Psoas muscle (tissue), 8 donors: Measurements from ENCODE around the gene CELF4. TPM values are rescaled to one million over a fixed set of nuclear protein-coding genes. Genes with fewer than 3 reads are reported as not detected.

Experiments
- ATAC-seq, 4 donors: fragments of 200-7000 bp; cut with Tn5 transposase; one replicate each; pipeline ENCODE4 v1.9.1; 2020; ENCODE audit warnings: moderate library complexity in 3 of 4, mild to moderate bottlenecking in 2 of 4
- DNase-seq, 2 donors: peaks; one replicate each; pipeline ENCODE4 v3.0.0-alpha.2; 2020
- H3K27ac ChIP-seq: fragments of 200-600 bp; one replicate; pipeline ENCODE4 v1.8.0; 2022
- H3K27me3 ChIP-seq, 3 donors: fragments of 200-600 bp in 1 of 3; one replicate each; pipeline versions ENCODE4 v1.6.1 to v1.8.0; 2013 to 2022; ENCODE audit warnings: low read length in 2 of 3, mild to moderate bottlenecking in 2 of 3, moderate library complexity in 1 of 3; ENCODE audit not compliant: insufficient read depth in 3 of 3
- H3K36me3 ChIP-seq, 2 donors: fragments of 200-600 bp in 1 of 2; one replicate each; pipeline versions ENCODE4 v1.6.1 to v1.8.0; 2013 to 2022; ENCODE audit warnings: low read depth in 1 of 2, mild to moderate bottlenecking in 1 of 2, moderate library complexity in 1 of 2; ENCODE audit not compliant: insufficient read depth in 1 of 2
- H3K4me1 ChIP-seq: fragments of 200-600 bp; one replicate; pipeline ENCODE4 v1.8.0; 2022
- H3K4me3 ChIP-seq: fragments of 200-600 bp; one replicate; pipeline ENCODE4 v1.8.0; 2022; ENCODE audit warnings: mild to moderate bottlenecking
- H3K9me3 ChIP-seq: fragments of 200-600 bp; one replicate; pipeline ENCODE4 v1.8.0; 2022
- WGBS, 3 donors: extraction: QIAGEN DNeasy Blood & Tissue Kit; methylation state at CpG; one replicate each; pipeline versions ENCODE4 v1.1.6 to v1.1.7; 2013; 5-methylcytosine and 5-hydroxymethylcytosine counted together
- intact Hi-C, 2 donors: fragments of 100-400 bp; cut with DNase I; formaldehyde crosslinking; loops; one replicate each; pipeline versions ENCODE4 v1.11.0 to v1.14.2; 2022
- polyA plus RNA-seq, 3 donors: library from polyadenylated mRNA; stranded (reverse); fragments of 200-250 nt; gene quantifications; one replicate each; pipeline ENCODE4 v1.2.3, GENCODE V29; 2013
- total RNA-seq, 4 donors: library from RNA; stranded (reverse); fragmentation: NEBNext Ultra II Directional in 2 of 4; extraction: Animal tissue kit (Norgen Biotek cat#: 25700) in 2 of 4; gene quantifications; one replicate each; pipeline versions ENCODE4 v1.2.1 to v1.2.4, GENCODE V29; 2021 to 2023
- TF ChIP-seq, protein P1 (sequence below): fragments of 200-600 bp; IDR thresholded peaks from one replicate; pipeline ENCODE4 v1.8.0; 2022; ENCODE audit warnings: antibody characterized with exemption
- donor health status: healthy with polysubstance abuse.
- donor health status: DM: no; HTN: no; CAD: no; lungs with moderate emphysema.
- donor health status: Bipolar disorder and iron deficiency.
- donor health status: healthy.
- donor health status: DM: yes; HTN: yes; CAD: no.
- donor health status: DM: no; HTN: no; CAD: no.
- donor health status: DM: no; HTN: no; CAD: no.
- donor health status: DM: yes; HTN: yes; CAD: no.

The CELF4 gene
- total and polyA plus RNA-seq, 7 donors: 0.17 to 0.28 (median 0.17) TPM; not detected in 3

DNA sequence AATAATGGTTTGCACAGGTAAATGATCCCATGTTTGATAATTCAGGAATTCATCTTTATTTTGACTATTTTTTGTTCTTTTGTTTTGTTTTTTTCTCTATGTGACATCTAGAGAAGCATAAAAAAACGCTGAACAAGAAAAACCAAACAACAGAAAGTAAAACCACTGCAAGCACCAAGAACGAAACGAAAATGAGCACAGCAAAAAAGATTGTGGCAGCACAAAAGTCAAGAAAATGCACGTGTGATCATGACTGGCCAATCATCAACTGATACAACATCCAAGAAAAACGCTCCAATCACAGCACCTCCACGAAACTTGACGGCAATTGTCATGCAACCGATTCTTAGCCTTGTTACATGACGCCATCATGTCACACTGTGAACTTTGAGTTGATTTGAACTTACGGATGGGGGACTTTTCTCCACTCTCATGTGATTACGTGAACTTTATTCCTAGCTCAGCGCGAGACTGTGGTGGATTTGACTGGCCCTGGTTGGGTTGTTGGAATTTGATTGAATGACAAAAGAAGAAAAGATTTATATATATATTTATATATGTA is 318.7 kb downstream of the CELF4 start:
- intact Hi-C loops: no loop called here

DNA sequence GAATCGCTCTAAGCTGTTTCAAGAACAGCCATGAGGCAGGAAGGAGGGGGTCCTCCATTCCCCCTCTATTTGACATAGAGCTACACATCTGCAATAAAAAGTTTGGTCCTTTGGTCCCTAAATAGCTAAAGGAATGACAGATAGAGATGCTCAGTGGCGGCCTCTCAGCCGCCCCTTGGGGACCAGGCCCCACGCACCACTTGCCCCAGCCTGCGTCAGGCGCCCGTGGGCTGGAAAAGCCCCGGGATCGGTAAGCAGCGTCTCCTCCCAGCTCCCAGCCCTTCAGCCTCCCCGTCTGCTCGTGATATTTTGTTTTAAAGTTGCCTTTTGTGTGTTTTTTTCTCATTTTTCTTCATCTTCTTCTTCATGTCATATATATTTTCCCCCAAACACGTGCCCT is 321.0 kb downstream of the CELF4 start:
- H3K9me3 ChIP-seq: no peaks in the 10 kb centered on the region
- H3K4me1 ChIP-seq: no peaks in the 10 kb centered on the region
- 94 to 96% (median 95%) methylated on average over 13 of the region's 13 CpGs for WGBS, 3 donors
- intact Hi-C loops: no loop called here
- no peak overlapping the region for H3K27ac ChIP-seq
- no peak for DNase-seq
- peaks cover 0 to 21% (median 5%) of the 10 kb centered on the region in 3 donors for H3K27me3 ChIP-seq
- ATAC-seq: no peak
- H3K36me3 ChIP-seq: no peaks in the 10 kb centered on the region
- TF ChIP-seq, protein P1, sequence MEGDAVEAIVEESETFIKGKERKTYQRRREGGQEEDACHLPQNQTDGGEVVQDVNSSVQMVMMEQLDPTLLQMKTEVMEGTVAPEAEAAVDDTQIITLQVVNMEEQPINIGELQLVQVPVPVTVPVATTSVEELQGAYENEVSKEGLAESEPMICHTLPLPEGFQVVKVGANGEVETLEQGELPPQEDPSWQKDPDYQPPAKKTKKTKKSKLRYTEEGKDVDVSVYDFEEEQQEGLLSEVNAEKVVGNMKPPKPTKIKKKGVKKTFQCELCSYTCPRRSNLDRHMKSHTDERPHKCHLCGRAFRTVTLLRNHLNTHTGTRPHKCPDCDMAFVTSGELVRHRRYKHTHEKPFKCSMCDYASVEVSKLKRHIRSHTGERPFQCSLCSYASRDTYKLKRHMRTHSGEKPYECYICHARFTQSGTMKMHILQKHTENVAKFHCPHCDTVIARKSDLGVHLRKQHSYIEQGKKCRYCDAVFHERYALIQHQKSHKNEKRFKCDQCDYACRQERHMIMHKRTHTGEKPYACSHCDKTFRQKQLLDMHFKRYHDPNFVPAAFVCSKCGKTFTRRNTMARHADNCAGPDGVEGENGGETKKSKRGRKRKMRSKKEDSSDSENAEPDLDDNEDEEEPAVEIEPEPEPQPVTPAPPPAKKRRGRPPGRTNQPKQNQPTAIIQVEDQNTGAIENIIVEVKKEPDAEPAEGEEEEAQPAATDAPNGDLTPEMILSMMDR: no peak
- H3K4me3 ChIP-seq: no peak overlapping the region

More for the DNA sequence above, 318.7 kb downstream of the CELF4 start:
- peaks cover 0 to 27% (median 5%) of the 10 kb centered on the region in 3 donors for H3K27me3 ChIP-seq
- no peak for DNase-seq
- H3K4me1 ChIP-seq: no peaks in the 10 kb centered on the region
- H3K4me3 ChIP-seq: no peak overlapping the region
- TF ChIP-seq, protein P1: no peak
- H3K9me3 ChIP-seq: no peaks in the 10 kb centered on the region
- no peaks in the 10 kb centered on the region for H3K36me3 ChIP-seq
- WGBS, 3 donors: 90 to 91% (median 90%) methylated on average over 13 of the region's 13 CpGs
- ATAC-seq: no peak
- no peak overlapping the region for H3K27ac ChIP-seq

DNA sequence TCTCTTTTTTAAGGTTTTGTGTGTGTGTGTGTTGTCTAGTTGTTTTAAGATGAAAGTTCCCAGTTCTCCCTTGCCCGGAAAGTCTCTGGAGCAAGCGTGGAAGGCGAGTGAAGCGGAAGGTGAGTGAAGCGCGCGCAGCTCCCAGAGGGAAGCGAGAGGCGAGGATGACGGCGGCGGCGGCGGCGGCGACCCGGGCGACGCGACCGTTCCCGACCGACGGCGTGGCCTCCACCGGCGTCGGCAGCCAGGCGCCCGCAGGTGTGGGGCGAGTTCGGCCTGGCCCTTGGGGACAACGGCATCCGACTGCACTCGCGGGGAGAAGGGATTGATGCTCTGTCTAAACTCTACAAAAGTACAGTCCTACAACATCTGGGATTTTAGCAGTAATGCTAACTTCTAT is 321.9 kb downstream of the CELF4 start:
- H3K27ac ChIP-seq: no peak overlapping the region
- ATAC-seq: no peak
- no peak for DNase-seq
- H3K4me3 ChIP-seq: no peak overlapping the region
- H3K4me1 ChIP-seq: no peaks in the 10 kb centered on the region
- H3K9me3 ChIP-seq: no peaks in the 10 kb centered on the region
- TF ChIP-seq, protein P1: no peak
- intact Hi-C loops: no loop called here
- WGBS, 3 donors: 18 to 36% (median 30%) methylated on average over 36 of the region's 36 CpGs
- H3K27me3 ChIP-seq: peaks cover 0 to 18% (median 5%) of the 10 kb centered on the region in 3 donors
- H3K36me3 ChIP-seq: no peaks in the 10 kb centered on the region

DNA sequence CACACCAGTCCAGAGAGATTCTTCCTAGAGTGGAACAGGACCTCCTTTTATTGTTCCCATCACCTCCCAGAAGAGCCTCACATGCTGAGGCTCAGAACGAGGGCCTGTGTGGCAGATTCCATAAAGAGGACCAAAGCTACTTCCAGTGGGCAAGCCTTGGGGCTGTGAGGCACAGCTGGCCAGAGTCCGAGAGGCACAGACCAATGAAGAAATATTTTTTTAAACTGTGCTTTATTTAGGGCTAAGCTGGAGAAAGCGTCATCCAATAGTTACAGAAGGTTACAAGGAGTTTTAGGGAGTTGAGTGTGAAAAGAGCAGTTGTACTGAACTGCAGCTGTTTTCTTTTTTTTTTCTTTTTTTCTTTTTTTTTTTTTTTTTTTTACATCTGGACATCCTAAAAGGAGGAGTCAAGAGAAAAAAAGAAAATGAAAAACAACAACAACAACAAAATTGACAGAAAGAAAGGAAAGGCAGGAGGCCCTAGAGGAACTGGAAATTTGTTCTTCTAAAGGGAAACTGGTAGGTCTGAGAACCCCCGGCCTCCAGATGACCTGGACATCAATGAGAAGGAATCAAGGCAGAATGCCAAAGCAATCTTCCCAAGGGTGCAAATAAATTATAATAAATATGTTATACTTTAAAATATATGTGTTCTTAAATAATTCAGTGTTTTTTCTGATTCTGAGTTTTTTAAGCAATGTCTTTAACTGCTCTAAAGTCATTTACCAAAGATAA is 322.6 kb downstream of the CELF4 start:
- 36 to 47% (median 46%) methylated on average over 4 of the region's 4 CpGs for WGBS, 3 donors
- no peaks in the 10 kb centered on the region for H3K4me1 ChIP-seq
- intact Hi-C loops: no loop called here
- H3K4me3 ChIP-seq: no peak overlapping the region
- TF ChIP-seq, protein P1: no peak
- no peaks in the 10 kb centered on the region for H3K36me3 ChIP-seq
- peaks cover 0 to 18% (median 5%) of the 10 kb centered on the region in 3 donors for H3K27me3 ChIP-seq
- no peak overlapping the region for H3K27ac ChIP-seq
- DNase-seq (no peak), ATAC-seq (no peak)
- no peaks in the 10 kb centered on the region for H3K9me3 ChIP-seq
